Ammon's horn (tissue), 1 donor: ENCODE data around the gene OCLN.
"Not testable (repeated sequence)": the region's sequence is repeated elsewhere in the genome, so short reads cannot be mapped to it uniquely, and the experiment has no call there.

ENCODE experiments used
- DNase-seq: peaks from one replicate; pipeline ENCODE4 v3.0.0-alpha.2; 2016; ENCODE audit warnings: low spot score

The OCLN gene

DNA sequence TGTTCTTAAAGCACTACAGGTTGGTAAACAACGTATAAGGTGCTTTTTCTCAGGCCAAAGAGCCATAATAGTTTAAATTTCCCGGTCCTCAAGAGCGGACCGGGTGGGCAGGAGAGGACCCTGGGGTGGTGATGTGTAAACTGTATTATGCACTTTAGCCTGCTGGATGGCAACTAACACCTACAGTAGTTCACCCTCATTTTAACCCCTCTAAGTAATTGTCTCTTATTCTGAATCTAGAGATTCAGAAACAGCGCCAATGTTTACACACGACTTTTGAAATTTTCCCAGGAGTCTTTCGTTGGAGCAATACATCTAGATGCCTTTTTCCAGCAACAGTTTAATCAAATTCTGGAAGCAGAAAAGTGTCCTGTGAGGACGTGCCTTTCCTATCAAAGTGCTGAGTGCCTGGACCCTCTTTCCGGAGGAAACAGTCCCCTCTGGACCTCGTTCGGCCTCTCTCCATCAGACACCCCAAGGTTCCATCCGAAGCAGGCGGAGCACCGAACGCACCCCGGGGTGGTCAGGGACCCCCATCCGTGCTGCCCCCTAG lies 676 bp upstream of the OCLN start:
- no peak for DNase-seq

DNA sequence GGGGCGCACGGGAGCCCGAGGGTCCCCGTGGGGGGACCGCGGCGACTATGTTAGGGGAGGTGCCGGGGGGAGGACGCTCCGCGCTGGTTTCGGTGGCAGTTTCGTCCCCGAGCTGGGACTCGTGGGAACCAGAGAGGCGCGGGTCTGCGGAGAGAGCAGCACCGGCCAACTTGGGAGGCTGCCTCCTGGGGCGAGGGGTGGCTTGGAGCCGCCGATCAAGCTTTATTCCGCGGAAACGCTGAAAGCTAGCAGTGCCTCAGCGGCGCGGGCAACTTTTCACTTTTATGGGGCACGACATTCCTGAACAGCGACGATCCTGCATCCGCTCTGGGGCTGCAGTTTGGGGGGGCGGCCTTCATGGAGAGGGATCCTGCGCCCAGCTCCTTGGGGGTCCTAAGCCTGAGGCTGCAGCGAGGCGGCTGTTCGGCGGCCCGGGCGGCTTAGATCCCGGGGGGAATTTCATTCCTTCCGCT lies 369 bp downstream of the OCLN start:
- DNase-seq, result no peak

DNA sequence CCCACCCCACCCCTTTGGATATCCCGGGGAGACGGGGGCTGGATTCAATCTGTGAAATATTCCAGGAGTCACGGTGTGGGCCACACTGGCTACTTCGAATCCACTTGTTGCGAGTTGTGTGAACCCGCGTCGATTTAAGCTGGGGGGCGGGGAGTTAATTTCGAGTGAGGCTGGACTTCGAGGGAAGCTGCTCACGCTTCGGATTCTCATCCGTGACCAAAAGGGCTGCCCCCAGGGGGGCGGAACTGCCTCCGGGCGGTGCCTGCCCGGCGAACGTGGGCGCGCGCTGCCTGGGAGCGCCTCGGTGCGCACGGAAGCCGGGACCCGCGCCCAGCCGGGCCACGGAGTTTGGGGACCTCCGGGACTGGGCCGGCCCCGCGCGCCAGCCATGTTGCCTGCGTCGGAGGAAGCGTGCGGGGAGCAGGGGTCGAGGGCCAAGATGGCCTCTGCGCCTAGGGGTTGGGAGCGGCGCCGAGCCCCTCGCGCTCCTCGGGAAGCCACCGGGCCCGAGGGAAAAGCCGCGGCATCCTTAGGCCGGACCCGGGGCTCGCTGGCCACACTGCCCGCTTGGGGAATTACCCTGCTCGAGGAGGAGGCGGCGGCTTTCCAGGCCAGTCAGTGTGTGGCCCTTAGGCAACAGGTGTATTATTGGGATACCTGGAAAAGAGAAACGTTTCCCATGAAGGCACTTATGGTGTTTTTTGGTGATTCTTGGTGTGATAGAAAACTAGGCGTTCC lies 975 bp downstream of the OCLN start:
- no peak for DNase-seq

DNA sequence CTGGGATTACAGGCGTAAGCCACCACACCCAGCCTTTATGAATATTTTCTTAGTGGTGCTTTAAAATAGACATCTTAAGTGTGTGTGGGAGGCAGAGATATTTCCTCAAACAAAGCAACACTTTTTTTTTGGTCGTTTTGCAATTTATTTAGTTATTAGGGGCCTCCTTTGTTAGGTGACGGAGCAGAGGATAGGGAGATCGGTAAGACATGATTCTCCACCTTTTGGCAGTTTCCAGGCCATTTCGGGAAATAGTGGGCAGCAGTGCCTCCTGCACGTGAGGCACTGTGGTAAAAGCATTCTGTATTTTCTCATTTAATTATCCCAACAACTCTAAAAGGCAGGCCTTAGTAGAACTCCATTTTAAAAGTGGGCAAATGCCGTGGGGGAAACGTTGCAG lies 1.9 kb downstream of the OCLN start:
- DNase-seq, result no peak

DNA sequence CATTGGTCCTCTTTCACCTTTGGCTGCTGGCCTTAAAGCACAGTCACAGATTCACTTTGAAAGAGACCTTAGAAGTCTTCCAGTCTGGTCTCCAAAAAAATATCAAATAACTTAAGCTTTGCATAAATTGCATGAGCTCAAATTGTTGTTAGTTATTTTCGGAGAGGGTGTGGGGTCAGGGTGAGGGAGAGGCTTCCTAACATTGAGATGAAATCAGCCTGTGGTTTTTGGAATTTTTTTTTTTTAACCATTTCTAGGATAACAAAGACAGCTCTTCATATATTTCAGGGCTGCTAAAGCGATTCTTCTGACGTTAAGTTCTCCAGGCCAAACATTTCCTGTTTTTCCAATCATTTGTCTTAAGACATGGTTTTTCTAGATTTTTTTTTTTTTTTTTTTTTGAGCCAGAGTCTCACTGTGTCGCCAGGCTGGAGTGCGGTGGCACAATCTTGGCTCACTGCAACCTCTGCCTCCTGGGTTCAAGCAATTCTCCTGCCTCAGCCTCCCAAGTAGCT lies 4.5 kb downstream of the OCLN start:
- no peak for DNase-seq

DNA sequence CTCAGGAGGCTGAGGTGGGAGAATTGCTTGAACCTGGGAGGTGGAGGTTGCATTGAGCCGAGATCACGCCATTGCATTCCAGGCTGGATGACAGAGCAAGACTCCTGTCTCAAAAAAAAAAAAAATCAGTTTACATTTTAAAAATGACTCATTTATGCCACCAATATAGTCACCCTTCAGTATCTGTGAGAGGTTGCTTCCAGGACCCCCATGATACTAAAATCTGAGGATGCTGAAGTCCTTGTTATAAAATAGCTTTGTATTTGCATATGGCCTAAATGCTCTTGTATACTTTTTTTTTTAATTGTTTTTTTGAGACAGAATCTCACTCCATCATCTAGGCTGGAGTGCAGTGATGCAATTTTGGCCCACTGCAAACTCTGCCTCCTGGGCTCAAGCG lies 5.8 kb downstream of the OCLN start:
- DNase-seq, result no peak

DNA sequence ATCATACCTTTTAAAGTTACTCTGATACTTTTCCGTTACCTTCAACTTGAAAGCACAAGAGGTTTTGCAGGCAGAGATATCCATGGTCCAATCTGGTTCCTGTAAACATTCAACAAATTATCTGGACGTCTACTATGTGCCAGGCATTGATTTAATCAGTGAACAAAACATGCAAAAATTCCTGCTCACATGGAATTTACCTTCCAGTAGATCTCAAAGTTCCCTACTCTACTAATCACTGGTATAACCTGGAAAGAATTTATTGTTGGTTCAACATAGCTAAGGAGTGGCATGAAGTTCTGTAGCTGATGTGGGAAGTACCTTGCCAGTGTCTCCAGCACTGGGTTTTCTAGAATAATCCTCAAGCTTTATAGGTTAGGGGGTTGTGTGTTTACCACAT lies 9.8 kb downstream of the OCLN start:
- DNase-seq, result no peak

DNA sequence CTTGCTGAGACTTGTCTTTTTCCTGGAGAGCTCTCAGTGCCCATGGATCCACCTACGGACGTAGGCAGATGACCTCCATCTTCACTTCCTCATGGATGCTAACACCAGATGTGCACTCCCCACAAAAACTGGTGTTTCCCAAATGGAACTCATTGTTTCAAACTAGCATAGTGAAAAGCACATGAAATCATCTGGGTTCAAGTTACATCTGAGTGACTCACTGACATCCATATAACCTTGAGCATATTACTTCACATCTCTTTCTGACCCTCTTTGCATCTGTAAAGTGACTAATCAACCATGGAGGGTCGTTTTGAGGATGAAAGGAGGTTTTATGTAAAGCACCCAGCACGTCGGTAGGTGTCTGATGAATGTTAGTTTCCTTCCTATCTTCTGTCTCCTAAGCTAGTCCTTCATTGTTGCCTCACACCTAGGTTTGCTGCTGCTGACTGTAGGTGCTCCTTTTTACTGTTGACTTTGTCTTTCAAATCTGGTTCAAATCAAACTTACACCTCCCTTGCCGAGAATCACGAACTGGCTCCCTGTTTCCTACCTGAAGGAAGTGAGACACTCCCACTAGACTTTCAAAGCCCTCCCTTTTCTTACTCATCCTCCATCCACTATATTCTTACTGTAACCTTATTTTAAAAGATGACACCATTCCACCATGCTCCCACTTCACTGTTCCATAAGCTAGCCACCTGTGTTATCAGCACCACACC lies 10.3 kb downstream of the OCLN start:
- DNase-seq, result no peak

DNA sequence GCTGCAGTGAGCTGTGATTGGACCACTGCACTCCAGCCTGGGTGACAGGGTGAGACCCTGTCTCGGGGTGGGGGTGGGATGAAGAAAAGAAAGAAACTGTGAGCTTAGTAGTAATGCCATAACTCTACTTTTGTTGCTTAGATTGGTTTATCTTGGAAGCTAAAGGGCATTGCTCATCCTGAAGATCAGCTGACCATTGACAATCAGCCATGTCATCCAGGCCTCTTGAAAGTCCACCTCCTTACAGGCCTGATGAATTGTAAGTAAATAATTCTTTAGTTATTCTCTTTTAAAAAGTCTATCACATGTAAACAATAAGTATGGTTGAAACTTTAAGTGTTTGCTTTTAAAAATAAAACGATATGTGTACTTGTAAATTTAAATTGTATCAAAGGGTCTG lies 11.4 kb downstream of the OCLN start:
- DNase-seq, result no peak

DNA sequence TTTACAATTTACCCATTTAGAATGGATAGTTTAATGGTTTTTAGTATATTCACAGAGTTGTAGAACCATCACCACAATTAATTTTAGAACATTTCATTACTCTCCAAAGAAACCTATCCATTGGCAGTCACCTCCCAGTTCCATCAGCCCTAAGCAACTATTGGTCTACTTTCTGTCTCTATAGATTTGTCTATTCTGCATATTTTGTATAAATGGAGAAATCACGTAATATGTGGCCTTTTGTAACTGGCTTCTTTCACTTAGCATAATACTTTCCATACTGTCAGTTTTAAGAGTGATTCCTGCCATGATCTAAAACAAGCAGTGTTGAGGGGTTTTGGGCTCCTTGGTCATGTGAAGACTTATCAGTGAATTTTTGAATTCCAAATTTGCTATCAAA lies 12.7 kb downstream of the OCLN start:
- DNase-seq, result no peak

DNA sequence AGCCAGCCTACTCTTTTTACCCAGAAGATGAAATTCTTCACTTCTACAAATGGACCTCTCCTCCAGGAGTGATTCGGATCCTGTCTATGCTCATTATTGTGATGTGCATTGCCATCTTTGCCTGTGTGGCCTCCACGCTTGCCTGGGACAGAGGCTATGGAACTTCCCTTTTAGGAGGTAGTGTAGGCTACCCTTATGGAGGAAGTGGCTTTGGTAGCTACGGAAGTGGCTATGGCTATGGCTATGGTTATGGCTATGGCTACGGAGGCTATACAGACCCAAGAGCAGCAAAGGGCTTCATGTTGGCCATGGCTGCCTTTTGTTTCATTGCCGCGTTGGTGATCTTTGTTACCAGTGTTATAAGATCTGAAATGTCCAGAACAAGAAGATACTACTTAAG lies 16.6 kb downstream of the OCLN start:
- no peak for DNase-seq

DNA sequence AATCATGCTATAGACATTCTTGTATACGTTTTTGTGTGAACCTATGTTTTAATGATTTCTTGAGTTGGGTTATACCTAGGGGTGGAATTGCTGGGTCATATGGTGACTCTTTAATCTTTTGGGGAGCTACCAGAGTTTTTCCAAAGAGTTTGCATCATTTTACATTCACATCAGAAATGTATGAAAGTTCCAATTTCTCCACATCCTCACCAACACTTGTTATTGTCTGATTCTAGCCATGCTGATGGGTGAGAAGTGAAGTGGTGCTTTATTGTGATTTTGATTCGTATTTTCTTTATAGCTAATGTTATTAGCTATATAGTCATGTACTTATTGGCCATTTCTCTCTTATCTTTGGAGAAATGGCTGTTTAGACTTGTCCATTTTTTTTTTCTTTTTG lies 18.1 kb downstream of the OCLN start:
- no peak for DNase-seq

DNA sequence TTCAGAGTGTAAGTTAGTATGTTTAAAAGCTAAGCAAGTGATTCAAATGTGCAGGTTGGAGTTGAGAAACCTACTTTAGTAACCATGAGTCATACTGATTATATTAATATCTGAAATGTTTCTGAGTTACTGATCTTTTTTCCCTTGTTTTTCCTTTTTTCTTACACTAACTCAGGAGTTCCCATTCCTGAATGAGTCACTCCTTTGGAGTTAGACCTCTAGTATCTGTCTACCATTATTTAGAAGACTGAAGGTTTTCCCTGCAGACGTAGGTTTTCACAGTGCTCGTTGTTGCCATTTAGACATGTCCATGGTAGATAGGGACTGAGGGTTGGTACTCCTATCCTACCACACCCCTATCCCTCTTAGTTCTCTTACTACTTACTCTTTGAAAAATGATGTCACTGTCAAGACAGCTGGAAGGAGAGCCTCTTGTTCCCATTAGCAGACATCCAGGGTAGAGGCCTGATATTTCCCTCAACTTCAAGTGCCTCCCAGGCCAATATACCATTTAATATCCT lies 20.2 kb downstream of the OCLN start:
- no peak for DNase-seq

DNA sequence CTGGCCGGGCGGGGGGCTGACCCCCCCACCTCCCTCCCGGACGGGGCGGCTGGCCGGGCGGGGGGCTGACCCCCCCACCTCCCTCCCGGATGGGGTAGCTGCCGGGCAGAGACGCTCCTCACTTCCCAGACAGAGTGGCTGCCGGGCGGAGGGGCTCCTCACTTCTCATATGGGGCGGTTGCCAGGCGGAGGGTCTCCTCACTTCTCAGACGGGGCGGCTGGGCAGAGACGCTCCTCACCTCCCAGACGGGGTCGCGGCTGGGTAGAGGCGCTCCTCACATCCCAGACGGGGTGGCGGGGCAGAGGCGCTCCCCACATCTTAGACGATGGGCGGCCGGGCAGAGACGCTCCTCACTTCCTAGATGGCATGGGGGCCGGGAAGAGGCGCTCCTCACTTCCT lies 23.0 kb downstream of the OCLN start:
- not testable (repeated sequence) for DNase-seq

DNA sequence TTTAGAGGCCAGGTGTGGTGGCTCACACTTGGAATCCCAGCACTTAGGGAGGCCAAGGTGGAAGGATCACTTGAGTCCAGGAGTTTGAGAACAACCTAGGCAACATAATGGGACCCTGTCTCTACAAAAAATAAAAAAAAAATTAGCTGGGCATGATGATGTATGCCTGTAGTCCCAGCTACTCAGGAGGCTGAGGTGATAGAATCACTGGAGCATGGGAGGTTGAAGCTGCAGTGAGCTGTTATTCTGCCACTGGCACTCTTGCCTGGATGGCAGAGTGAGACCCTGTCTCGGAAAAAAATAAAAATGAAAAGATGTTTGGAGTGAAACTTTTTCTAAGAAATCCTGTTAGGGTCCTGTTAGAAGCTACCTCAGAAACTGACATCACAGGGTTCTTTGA lies 24.2 kb downstream of the OCLN start:
- DNase-seq, result no peak

DNA sequence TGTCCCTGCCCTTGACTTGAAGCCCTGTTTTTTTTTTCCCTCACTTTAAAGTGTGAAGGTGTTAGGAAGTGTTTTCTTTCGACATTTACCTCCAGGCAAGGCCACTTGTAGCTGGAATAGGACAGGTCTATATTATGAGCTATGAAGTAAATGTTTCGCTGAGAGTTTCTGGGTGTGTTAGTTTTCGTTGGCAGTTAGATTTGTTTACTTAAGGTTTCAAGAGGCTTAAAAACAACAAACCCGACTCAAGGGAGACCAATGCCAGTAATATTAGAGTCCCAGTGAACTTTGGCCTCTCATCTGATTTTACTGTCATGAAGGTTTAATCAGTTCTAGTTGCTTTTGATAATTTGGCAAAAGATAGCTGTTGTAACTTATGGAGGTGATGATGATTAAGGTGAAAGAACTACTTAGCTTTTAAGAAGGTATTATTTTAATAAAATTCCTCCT lies 25.2 kb downstream of the OCLN start:
- DNase-seq, result no peak

DNA sequence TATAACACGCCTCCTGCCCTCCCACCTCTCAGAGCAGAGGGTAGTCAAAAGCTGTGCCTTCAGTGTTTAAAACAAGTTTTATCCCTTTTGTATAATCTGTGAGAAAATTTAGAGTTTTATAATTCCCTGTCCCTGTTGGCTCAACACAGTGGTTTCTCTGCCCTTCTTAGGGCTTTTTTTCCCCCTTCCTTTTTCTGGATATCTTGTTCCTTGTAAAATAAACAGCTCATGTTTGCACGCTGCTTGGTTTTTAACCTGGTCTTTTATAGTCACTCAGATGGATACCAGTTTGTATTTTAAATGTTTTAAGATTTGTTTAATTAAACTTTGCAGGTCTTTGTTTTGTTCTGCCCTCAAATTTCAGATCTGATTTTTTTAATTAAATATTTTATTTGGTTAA lies 26.7 kb downstream of the OCLN start:
- no peak for DNase-seq

DNA sequence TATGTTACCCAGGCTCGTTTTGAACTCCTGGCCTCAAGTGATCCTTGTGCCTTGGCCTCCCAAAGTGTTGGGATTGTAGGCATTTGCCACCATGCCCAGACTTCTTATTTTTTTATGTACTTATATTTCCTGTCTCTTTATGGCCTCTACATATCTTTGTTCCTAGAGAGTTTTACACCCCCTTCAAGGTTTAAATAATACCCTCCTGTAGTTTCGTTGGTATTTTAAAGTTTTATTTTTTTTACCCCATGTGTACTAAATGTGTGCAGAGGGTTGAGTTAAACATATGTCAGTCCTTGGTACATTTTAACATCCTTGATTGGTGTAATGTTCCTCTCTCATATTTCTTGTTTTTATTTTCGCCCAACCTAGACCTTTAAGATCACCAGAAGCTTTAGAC lies 29.4 kb downstream of the OCLN start:
- DNase-seq, result no peak

DNA sequence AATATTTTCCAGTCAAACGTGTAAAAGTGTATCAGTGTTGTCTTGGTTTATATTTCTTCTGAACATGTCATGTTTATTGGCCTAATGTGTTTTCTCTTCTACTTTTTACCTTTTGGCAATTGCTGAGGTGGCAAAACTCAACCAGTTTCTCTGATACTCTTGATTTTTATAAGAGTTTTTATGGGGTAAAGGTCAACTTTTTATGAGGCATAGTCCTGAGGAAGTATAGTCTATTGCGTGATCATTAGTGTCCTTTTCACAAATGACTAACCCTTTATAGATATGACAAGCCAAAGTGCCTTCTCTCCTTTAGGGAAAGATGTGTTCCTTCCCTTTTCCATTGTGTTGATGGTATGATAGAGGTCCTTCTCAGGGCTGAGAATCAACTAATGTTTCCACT lies 32.9 kb downstream of the OCLN start:
- no peak for DNase-seq

DNA sequence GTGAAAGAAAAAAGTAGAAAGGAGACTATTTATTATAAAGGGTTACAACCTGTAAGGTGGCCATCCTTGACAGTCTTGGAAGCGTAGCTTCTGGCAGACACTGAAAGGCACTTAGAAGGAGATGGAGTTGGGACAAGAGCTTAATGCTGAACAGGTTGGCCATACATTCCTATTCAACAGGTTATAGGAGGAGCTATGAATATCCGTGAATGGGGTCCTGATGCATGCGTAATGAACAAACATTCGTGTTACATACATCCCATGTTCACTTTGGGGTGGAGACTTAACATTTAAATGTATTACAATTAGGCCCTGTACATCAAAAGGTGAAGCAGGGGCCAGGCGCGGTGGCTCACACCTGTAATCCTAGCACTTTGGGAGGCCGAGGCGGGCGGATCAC lies 34.1 kb downstream of the OCLN start:
- DNase-seq, result no peak

DNA sequence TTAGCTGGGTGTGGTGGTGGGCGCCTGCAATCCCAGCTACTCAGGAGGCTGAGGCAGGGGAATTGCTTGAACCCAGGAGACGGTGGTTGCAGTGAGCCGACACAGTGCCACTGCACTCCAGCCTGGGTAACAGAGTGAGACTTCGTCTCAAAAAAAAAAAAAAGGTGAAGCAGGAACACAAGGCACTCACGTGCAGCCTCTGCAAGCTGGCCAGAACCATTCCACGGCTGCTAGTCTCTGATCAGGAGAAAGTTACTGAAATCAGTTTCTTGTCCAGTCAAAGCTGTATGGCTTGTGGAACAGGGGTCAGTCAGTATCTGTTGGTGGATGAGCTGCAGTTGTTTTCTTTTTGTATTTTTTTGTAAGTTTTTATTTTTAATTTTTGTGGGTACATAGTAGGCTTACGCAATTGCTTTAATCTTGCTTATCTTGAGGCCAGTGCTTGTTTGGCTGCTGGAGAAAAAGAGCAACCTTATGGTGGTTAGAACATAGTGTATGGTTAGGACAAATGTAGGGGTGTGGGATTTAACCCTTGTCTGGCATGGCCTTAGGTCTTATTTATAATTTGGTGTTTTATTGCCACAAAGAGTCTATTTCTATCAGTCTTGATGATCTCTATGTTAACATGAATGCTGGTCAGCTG lies 34.7 kb downstream of the OCLN start:
- no peak for DNase-seq

DNA sequence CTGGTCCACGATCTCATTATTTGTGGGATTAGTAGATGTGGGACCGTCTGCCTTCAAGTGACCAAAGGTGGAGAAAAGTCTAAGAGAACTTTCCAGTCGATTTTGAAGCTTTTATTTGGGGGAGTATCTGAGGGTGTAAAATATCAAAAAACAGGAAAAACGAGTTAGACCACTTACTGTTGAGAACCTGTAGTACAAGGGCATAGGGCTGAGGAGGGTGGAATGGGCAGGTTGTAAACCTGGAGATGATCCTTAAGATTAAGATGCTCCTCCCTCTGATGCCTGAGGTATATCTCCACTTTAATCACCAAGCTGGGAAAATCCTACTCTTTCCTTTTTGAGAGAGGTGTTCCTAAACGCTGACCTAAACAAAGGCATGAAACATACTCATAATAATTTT lies 35.4 kb downstream of the OCLN start:
- DNase-seq, result no peak
